ENCODE data around the gene FAR1. TPM values are rescaled to one million over a fixed set of nuclear protein-coding genes. Genes with fewer than 3 reads are reported as not detected.

FAR1 gene
- 10 to 100 TPM; 39.2 to 71.1 (median 58.1) TPM for total RNA-seq

DNA sequence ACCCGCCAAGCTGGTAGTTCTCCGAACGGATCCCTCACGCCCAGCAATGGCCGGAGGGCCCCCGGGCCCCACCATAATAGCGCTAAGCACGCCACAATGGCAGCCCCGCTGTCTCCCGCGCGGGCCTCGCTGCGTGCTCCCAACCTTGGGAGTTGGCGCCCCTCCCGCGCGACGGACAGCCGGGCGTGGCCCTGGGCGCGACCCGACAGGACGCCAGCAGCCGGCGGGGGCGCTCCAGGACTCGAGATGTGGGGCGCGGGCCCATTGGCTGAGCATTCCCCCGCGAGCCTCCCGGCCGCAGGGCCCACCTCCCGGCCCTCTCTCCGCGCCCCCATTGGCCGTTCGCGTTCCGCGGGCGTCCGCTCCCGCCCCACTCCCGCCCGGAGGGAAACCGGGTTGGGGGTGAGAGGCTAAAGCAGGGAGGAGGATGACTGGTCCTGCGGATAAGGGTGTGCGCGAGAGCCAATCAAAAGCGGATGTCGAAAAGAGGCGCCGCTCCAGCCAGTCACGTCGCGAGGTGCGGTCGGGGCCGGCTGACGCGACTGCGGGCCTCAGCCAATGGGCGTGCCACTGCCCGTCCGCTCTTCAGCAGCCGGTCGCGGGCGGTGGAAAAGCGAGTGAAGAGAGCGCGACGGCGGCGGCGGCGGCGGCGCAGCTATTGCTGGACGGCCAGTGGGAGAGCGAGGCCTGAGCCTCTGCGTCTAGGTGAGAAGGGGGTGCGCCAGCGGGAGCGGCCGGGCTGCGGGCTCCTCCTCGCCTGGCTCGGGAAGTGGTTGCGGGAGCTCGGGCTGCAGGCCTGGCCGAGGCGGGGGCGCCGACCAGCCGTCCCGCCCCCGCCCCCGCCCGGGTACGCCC, at the start of gene FAR1:
TSS of gene FAR1 (plus strand) at position 567 of the 855 bp plus-strand sequence. CDS start 26,098 bp downstream, outside the sequence.
- TF ChIP-seq, protein P1, sequence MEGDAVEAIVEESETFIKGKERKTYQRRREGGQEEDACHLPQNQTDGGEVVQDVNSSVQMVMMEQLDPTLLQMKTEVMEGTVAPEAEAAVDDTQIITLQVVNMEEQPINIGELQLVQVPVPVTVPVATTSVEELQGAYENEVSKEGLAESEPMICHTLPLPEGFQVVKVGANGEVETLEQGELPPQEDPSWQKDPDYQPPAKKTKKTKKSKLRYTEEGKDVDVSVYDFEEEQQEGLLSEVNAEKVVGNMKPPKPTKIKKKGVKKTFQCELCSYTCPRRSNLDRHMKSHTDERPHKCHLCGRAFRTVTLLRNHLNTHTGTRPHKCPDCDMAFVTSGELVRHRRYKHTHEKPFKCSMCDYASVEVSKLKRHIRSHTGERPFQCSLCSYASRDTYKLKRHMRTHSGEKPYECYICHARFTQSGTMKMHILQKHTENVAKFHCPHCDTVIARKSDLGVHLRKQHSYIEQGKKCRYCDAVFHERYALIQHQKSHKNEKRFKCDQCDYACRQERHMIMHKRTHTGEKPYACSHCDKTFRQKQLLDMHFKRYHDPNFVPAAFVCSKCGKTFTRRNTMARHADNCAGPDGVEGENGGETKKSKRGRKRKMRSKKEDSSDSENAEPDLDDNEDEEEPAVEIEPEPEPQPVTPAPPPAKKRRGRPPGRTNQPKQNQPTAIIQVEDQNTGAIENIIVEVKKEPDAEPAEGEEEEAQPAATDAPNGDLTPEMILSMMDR (IDR thresholded peaks at IDR 0.05; ENCODE audit: low read depth) = no peak

- TF ChIP-seq, protein P1 (IDR thresholded peaks at IDR 0.05; ENCODE audit: low read depth) = no peak
These were observed 48.4 kb upstream of the FAR1 start for GRCh38 chr11:13620063-13620462.

DNA sequence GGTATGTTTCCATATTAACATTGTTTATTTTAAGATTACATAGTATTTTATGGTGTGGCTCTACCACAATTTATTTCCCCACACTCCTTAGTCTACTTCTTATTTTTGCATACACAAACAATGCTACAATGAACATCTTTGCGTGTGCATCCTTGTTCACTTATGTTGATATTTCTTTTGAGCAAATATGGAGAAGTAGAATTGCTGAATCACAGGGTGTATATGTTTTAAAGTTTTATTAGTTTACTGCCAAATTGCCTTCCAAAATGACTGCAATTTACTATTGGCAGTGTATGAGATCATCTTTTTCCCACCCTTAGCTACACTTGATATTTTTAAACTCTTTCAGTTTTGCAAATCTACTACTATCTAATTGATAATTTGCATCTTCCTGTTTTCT, 38.7 kb upstream of the FAR1 start:
- TF ChIP-seq, protein P1 (IDR thresholded peaks at IDR 0.05; ENCODE audit: low read depth) = no peak

- TF ChIP-seq, protein P1 (IDR thresholded peaks at IDR 0.05; ENCODE audit: low read depth) = no peak
These were observed 33.2 kb upstream of the FAR1 start for GRCh38 chr11:13635290-13635689.

- TF ChIP-seq, protein P1 (IDR thresholded peaks at IDR 0.05; ENCODE audit: low read depth) = no peak
These were observed 32.7 kb upstream of the FAR1 start for GRCh38 chr11:13635804-13636203.

DNA sequence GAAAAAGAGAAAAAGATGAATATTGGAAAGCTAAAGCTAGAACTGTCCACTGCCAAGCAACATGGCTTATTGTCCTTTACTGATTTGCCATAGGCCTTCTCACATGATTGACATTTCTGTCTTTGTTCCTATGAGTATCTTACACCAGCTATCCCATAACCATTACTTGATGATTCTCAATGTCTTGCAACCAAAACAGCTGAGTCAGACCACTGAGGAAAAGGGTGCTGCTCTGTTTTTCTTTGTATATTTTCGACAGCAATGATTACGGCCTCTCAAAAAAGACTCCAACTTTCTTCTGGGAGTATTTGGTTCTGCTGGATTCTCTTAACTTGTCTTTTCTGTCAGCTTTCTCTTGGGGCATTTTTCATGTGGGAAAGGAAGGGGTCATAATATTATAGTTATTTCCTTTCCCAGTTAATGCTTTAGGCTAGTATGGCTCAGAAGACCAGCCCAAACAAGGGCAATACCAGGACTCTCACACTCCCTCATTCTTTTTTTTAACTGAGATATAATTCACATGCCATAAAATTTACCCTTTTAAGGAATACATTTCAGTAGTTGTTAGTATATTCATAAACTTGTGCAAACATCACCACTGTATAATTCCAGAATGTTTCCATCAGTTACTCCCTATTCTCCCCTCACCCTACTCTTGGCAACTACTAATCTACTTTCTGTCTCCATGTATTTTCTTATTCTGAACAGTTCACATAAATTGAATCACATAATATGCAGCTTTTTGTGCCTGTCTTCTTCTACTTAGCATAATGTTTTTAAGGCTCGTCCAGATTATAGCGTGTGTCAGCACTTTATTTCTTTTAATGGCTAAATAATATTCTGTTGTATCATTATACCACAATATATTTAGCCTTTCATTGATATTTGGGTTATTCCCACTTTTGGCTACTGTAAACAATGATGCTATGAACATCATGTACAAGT, 31.1 kb upstream of the FAR1 start:
- TF ChIP-seq, protein P1 (IDR thresholded peaks at IDR 0.05; ENCODE audit: low read depth) = no peak

GRCh38 chr11:13638422-13638821, 30.0 kb upstream of the FAR1 start:
- TF ChIP-seq, protein P1 (IDR thresholded peaks at IDR 0.05; ENCODE audit: low read depth) = no peak
